ENCODE measurements around the gene ZNF513.

Gene ZNF513

DNA sequence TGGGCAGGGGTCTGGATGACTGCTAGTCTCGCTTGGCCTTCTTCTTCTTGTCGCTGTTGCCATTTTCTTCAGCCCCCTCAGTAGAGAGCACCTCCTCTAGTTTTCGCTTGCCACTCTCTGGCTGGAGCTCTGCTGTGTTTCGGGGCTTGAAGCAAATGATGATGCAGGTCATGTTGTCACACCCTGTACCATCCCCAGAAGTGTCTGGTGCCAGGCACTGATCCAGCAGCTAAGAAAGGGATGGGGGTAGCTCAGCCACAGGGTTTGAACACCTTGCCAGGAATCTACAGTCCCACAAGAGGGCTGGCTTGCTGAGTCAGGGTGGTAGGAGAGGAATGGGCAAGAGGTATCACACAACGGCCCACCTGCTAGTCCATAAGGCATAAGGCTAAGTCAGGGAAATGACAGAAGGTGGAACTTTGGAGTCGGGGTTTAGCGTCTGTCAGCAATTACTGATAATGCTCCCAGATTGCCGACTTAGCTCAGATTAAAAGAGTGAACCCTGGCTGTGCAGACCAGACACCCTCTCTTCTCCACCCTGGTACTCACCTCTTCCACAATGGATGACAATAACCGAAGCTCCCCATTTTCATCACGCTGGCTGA is 1.1 kb upstream of the ZNF513 start:
- no peak for DNase-seq

DNA sequence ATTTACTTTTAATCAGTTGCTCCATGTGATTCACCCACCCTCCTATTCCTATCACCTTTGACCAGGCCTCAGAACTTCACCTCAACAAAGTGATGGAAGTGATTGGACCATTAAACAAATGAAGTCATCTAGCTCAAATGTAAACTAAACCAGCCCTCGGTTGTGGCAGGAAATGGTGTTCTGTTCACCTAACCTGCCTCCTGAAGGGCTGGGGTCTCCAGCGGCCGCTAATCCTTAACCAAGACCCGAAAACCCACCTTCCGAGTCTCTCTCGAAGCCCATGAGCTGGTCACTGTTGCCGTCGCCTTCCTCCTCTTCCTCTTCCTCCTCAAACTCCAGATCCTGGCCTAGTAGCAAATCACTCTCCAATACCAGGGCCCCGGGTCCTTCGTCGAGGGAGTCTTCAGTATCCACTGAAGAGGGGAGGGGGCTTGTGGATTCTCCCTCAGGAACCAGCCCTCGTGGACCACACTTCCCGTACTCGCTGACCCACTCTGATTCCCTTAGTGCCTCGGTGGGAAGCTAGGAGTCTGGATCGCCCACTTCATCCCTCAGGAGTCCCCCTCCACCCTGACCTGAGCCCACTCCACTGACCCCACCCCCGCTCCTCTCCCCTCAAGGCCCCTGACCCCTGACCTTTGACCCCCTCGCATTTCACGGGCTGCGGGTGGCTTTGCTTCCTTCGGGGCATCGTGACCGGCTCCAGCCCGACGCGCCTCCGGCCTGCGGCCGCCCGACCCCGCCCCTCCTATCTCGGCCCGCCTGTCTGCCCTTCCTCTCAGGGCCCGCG is 503 bp downstream of the ZNF513 start:
- DNase-seq, result no peak

DNA sequence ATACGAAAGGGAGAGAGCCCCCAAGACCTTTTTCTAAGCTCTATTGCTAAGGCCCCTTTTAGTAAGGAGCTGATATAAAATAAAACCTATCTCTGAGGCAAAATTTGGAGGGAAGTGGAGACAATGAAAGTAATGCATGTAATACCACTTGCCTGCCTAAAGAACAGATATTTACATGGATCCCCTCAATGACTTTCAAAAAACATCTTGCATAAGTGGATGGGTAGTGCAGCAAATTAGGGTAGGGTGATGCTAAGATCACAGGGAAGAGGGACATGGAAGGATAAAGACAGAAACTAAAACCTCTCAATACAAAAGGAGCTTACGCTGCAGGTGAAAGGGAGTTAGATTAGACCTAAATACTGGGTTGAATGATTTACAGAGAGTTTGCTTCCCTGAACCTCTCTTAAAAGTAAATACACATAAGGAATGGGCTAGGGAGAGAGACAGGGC is 1.1 kb downstream of the ZNF513 start:
- no peak for DNase-seq

DNA sequence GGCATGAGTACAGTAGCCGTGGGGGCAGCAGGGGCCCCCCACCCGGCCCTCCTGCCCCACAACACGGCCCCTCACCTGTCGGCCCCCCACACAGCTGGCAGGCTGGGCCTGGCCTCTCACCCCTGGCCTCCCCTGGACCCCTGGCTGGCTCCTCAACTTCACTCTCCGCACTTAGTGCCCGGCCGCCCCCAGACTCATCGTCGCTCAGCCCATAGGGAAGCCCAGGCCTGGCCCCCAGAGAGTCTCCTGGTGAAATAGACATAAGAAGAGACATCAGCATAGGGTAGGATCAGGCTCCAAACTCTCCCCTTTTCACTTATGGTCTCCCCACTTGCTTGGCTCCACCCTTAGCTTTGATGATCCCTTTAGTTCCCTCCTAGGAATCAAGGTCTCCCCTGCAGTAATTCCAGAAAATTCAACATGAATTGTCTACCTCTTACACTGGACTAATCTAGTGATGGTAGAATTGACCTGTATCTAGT is 1.7 kb downstream of the ZNF513 start:
- no peak for DNase-seq

DNA sequence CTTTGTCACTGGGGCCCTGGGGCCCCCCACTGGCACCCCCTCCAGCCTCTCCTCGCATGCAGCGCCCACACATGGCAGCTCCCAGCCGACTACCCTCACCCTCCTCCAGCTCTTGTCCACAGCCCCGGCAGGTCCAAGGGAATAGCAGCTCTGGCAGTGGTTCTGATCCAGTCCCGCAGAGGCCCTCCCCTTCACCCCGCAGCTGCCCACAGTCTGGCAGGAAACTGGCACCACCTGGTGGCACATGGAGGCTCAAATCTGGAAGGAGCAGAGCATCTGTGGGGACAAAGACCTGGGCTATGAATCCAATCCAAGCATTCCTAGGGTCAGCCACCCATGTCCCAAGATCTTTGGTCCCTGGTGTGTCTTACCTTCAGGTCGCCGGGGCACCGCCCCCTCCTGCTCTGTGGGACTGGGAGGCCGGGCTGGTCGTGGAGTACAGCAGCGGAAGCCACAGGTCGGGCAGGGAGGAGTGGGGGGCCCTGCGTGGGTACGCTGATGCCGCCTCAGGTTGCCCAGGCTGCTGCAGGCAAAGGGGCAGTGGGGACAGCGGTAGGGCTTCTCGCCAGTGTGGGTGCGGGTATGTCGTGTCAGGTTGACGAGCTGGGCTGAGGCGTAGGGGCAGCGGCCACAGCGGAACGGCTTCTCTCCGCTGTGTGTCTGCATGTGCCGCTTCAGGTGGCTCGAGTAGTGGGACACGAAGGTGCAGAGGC is 2.3 kb downstream of the ZNF513 start:
- no peak for DNase-seq

DNA sequence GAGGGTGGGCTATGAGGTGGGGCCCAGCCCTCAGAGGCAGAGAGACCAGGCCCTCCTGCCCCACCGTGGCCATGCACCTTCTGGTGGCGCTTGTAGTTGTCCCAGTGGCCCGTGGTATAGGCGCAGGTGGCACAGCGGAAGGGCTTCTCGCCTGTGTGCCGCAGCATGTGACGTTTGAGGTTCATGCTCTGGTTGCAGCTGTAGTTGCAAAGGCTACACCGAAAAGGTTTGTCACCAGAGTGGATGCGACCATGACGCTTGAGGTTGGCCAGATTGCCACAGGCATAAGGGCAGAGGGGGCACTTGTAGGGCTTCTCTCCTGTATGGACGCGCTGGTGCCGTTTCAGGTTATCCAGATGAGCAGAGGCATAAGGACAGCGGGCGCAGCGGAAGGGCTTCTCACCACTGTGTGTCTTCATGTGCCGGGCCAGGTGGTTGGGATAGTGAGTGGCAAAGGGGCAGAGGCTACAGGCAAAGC is 2.9 kb downstream of the ZNF513 start:
- DNase-seq, result no peak

DNA sequence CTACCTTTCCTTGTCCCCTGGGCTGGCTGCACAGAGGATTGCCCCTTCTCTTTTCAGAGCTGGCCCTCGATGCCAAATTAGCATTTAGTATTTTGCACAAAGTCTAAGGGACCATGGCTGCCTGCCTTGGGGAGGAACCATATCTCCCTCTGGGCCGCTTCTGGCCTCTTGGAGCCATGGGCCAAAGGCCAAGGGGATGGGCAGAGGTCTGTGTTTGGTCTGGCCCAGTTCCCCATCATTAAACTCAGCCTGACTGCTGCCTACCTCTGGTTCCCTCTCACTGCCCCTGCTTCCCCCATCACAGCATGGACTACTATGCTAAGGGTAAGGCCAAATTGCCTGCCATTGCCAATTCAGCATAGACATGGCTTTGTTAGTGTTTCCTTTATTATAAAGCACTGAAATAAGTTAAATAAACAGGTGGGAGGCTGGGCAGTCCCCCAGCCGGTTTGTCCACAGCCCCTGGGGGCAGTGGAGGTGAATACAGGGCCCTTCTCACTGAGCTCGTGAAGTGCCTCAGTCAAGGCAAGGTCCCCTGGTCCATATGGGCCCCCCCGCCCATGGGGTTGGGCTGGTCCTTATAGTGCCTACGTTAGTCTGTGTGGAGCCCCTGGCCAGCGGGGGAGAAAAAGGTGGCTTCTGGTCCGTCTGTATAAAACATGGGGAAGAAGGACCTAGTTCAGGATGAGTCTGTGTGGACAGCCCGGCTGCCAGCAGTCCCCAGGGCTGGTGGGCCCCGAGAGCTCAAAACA is 3.5 kb downstream of the ZNF513 start:
- DNase-seq, result no peak

DNA sequence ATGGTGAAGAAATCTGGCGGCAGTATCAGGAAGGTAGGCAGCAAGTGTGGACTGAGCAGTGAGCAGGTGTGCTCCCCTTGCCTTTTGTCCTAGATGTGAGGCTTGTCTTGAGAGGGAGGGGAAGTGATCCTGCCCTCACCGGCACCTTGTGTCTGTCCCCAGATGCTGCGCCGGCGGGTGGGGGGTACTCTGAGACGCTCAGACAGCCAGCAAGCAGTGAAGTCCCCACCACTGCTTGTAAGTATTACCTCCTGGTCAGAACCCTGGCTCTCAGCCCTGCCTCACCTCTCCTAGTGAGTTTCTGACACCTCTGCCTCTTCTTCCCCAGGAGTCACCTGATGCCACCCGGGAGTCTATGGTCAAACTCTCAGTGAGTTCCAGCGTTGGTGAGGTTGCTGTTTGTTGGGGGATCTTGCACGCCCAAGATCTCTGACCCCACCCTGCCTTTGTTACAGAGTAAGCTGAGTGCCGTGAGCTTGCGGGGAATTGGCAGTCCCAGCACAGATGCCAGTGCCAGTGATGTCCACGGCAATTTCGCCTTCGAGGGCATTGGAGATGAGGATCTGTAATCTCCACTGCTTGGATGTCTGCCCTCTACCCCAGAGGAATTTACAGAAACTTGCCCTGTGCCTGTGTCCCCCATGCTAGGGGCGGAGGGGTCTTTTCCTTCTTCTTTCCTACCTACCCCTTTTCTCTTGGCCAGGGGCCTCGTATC is 4.2 kb downstream of the ZNF513 start:
- DNase-seq, result no peak

DNA sequence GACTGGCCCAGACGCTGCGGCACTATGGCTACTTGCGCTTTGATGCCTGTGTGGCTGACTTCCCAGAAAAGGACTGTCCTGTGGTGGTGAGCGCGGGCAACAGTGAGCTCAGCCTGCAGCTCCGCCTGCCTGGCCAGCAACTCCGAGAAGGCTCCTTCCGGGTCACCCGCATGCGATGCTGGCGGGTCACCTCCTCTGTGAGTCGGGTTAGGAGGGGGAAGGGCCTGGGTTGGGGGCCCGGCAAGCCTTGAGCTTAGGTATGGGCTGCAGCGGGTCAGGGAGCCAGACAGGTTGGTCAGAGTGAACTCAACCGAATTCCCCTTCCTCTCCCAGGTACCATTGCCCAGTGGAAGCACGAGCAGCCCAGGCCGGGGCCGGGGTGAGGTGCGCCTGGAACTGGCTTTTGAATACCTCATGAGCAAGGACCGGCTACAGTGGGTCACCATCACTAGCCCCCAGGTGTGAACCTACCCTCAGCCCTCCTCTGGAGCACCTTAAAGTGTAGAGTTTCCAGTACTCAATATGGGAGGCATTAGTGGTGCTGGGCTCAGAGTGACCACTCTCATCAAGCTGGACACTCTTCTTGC is 4.9 kb downstream of the ZNF513 start:
- no peak for DNase-seq

DNA sequence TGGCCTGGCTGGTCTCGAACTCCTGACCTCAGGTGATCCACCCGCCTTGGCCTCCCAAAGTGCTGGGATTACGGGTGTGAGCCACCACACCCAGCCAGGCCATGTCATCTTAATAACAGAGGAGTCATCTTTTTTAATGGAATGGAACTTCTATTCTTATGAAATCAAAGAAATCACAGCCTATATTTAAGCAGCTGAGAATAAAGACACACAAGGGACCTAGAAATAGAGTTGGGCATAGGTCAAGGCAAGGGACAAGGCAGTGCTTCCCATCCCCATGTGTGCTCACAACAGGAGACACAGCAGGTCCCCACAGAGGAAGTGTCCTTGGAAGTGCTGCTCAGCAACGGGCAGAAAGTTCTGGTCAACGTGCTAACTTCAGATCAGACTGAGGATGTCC is 7.0 kb downstream of the ZNF513 start:
- DNase-seq, result no peak

DNA sequence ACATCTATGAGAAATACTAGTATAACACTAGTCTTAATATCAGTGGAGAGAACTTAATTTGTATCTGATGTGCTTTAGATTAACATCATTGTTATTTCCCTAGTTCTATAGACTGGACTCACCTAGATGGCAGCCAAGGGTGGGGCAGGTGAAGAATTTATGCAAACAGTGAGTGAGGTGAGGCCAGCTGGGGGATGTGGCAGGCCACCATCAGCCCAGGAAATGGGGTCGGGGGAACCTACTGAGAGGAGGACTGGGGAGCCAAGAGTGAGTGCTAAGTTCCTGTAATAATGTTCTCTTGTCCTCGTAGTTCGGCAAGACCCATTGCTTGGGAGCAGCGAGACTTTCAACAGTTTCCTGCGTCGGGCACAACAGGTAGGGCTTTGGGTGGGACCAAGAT is 7.6 kb downstream of the ZNF513 start:
- no peak for DNase-seq

DNA sequence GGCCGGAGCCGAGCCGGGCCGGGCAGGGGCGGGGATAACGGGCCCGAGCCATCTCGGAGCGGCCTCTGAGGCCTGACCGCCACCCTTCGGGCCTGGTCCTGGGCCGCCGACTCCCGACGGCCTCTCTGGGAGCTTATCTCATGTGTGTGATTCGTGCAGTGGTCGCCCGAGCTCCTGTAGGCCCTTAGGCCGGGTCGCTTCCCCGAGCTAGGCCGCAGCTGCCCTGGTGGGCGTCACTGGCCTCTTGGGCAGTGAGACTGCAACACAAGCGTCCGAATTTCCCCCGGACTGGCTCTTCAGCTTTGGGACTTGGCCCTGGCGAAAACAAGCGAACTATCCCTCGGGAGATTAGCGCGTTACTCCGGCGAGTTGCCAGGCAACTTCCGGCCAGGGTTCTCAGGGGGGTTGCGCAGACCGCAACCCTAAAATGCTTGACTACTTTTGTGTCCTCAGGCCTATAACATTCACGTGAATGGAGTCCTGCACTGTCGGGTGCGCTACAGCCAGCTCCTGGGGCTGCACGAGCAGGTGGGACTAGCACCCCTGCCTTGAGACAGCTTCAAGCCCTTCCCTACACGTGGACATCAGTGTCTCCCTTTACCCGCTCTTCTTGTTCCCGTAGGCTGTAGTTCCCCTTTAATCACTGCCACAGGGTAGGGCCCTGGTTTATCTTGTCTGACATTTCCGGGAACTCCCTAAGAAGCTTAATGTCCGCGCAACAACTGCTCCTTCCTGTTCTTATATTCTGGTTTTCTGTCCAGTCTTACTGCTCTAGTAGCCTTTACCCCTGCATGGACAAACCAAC is 9.5 kb downstream of the ZNF513 start:
- DNase-seq, result no peak

DNA sequence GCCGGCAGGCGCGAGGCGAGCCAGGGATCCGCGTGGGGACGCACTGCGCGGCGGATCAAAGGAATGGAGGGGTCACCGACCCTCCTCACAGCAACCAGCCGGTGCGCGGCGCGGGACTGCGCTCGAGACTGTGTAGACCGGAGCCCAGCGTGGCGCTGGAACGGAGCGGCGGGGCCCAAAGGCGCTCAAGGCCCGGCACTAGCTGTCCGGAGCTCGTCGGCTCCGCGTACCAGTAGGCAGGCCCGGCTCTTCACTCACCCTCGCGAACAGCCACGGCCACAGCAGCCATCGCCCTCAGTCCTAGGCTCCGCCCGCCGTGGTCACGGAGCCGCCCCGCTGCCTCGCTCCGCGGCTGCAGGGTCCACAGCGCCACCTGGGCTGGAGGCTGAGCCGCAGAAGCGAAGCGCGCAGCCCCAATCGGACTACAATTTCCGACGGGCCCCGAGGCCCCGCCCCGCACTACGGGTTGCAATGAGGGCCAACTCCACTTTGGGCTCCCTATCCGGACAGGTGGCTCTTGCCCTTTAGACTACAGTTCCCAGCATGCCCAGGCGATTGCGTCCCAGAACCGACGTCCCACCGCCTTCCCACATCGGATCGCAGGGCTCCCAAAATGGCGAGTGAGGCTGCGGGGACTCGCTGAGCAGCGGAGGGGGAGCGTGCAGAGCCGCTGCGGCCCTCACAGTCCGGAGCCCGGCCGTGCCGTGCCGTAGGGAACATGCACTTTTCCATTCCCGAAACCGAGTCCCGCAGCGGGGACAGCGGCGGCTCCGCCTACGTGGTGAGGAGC is 10.3 kb downstream of the ZNF513 start, which contains the start of the genes EIF2B4 and SNX17:
TSS of gene EIF2B4 (minus strand) at position 313 of the 790 bp plus-strand sequence. CDS start at position 289, 24 bp downstream.
TSS of gene SNX17 (plus strand) at position 591 of the 790 bp plus-strand sequence. CDS start at position 719, 128 bp downstream.
- peak; percentile 99 for DNase-seq

DNA sequence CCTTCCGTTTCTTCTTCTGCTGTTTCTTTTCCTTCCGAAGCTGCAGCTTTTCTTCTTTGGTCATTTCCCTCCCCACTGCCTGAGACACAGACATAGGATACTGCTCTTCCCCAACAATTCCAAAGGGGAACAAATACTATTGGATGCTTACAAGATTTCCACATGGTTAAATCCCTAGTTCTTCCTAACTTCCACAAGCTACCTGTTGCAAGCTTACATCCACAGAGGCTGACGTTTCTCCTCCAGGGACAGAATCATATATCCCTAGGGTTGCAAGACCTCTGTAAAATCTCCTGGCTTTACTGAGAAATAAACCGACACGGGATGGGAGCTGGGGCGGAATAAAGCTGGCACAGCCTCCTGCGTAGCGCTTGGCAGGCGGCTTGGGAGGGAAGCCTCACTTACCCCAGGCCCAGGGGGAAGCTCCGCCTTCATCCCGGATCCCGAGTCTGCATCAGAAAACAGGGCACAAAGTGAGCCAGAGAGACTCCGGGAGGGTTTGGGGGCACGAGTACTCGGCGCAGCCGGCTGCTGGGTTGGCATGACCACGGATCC is 11.0 kb downstream of the ZNF513 start:
- DNase-seq, result peak; percentile 25

DNA sequence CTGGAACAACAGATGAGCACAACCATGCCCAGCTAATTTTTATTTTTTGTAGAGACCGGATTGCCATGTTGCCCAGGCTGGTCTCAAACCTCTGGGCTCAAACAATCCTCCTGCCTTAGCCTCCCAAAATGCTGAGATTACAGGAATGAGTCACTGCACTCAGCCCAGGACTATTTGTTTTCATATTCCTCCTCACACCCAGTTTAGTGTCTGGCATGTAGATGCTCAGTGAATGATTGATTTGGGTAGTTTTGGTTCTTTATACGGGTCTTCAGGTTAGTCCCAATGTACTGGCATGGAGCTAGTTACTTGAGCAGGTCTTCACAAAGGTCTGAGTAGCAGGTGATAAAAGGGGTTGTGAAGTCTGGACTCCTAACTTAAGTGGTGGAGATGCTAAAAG is 16.6 kb downstream of the ZNF513 start:
- DNase-seq, result no peak

DNA sequence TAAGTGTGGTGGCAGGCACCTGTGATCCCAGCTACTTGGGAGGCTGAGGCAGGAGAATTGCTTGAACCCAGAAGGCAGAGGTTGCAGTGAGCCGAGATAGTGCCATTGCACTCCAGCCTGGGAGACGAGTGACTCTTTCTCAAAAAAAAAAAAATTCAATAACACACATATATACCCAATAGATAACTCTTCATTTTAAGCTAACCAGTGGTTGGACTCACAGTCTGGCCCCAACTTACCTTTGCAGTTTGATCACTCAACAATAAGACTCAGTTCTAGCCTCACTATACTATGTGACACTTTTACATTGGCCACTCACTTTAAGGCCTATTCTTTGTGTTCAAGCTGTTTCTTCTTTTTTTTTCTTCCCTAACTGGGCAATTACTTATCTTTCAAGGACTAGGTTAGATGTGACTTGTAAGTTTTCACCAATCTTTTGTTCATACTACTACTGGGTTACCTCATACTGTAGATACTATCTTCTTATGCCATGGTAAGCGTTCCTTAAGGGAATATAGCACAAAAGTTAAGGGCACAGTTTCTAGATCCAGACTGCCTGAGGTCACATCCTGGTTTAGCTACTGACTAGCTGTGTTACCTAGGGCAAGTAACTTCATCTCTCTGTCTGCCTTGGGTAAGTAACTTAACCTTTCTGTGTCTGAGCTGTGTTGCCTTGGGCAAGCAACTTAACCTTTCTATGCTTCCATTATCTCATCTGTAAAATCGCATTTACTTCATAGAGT is 17.7 kb downstream of the ZNF513 start:
- DNase-seq, result no peak

DNA sequence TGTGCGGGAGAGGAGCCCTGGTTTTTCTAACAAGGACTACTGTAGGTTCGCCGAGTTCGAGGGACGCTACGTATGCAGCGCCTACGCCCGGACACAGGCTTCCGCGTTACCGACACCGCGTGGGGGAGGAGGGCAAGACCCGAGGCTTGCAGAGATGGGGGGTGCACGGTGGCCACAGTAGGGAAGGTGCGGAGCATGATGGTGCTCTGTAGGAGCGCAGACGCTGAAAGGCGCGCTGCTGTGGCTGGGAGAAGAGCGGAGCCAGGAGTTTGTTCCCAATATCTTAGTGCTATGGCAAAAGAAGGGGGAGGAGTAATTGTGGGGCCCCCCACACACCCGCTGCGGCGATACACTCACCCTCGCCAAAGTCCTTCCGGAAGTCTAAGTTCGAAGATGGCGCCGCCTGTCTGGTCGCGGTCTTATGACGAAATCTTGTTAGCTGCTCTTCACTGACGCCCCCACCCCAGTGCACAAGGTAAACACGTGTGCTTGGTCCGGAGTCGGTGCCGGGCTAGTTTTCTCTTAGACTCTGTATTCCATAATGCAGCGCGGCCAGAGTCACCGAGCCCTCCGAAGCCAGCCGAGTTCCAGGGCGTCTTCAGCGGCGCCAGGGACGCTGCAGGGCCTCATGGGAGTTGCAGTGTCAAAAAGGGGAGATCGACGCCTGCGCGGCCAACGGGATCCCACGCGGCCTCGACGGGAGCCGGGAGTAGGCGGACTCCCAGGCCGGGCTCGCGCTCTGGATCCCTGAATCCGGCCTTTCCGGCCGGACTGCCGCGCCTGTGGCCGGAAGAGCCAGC is 24.0 kb downstream of the ZNF513 start, which contains the start of gene GTF3C2:
TSS of gene GTF3C2 (minus strand) at position 383 of the 800 bp plus-strand sequence. CDS start 13,210 bp downstream, outside the sequence.
- peak; percentile 98 for DNase-seq

DNA sequence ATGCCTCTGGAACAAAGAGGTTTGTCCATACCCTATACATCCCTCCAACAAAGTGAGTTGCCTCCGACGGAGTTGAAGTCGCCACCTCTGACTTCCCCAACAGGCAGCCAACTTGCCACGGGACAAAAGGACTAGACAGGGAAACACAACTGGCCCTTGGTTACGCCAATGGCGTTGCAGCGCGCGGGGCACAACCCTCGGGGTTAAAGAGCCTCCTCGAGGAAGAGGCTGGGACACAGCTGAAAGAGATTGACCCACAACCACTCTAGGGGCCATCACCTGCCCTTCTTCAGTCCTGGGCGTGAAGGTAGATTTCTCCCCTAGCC is 24.5 kb downstream of the ZNF513 start:
- DNase-seq, result no peak

Measured in NCI-H1694 (cell line).